ENCODE measurements around the gene ITGA1. TPM values are rescaled to one million over a fixed set of nuclear protein-coding genes. Genes with fewer than 3 reads are reported as not detected.
A peak's percentile ranks its signal among the peaks of the same experiment; 100 is the strongest.
"Not testable (repeated sequence)": the region's sequence is repeated elsewhere in the genome, so short reads cannot be mapped to it uniquely, and the experiment has no call there.

The ITGA1 gene
- total RNA-seq, 2 donors from 2014 or later, result 0.33 to 3.5 TPM

- DNase-seq, result no peak
- H3K27ac Mint-ChIP-seq, result no peak overlapping the region
- no peak overlapping the region for H3K9ac ChIP-seq (ENCODE audit: extremely low read depth, low read length, poor library complexity, severe bottlenecking)
- no peaks in the 10 kb centered on the region for H3K36me3 Mint-ChIP-seq (ENCODE audit: low read depth)
- no peaks in the 10 kb centered on the region for H3K9me3 ChIP-seq (ENCODE audit: control insufficient read depth, low read length)
- no peaks in the 10 kb centered on the region for H3K27me3 Mint-ChIP-seq (ENCODE audit: insufficient read depth)
- H3K36me3 ChIP-seq (ENCODE audit: control insufficient read depth, insufficient read depth, low read length), result no peaks in the 10 kb centered on the region
- H3K4me1 ChIP-seq (ENCODE audit: control insufficient read depth, insufficient read depth, low read length), result no peaks in the 10 kb centered on the region
- no peak overlapping the region for H3K4me3 Mint-ChIP-seq
- no peaks in the 10 kb centered on the region for H3K4me1 Mint-ChIP-seq
- 80 to 88% methylated on average over 1 of the region's 1 CpG for WGBS, 2 experiments (ENCODE audit: insufficient coverage in 1 of 2, insufficient read length in 1 of 2)
- H3K9me3 Mint-ChIP-seq, result peaks cover 11% of the 10 kb centered on the region
- no peak for TF ChIP-seq CTCF (conservative IDR thresholded peaks at IDR 0.05)
- H3K27me3 ChIP-seq (ENCODE audit: control insufficient read depth, insufficient read depth, low read length, poor library complexity, severe bottlenecking), result no peaks in the 10 kb centered on the region
- H3K27ac ChIP-seq (ENCODE audit: low read depth, low read length), result no peak overlapping the region
- H3K4me3 ChIP-seq (ENCODE audit: low read length), result no peak overlapping the region
Observed at GRCh38 chr5:52963636-52964035, 175.9 kb downstream of the ITGA1 start.

- DNase-seq, result no peak
- Histone ChIP-seq H3K9ac (ENCODE audit: extremely low read depth, low read length, poor library complexity, severe bottlenecking) (no peak overlapping the region), H3K4me3 (ENCODE audit: low read length) (no peak overlapping the region), H3K4me1 (ENCODE audit: control insufficient read depth, insufficient read depth, low read length) (no peaks in the 10 kb centered on the region), H3K27ac (ENCODE audit: low read depth, low read length) (no peak overlapping the region), H3K9me3 (ENCODE audit: control insufficient read depth, low read length) (no peaks in the 10 kb centered on the region), H3K27me3 (ENCODE audit: control insufficient read depth, insufficient read depth, low read length, poor library complexity, severe bottlenecking) (no peaks in the 10 kb centered on the region), H3K36me3 (ENCODE audit: control insufficient read depth, insufficient read depth, low read length) (no peaks in the 10 kb centered on the region)
- H3K9me3 Mint-ChIP-seq, result peaks cover 11% of the 10 kb centered on the region
- H3K27me3 Mint-ChIP-seq (ENCODE audit: insufficient read depth), result no peaks in the 10 kb centered on the region
- H3K27ac Mint-ChIP-seq, result no peak overlapping the region
- H3K4me3 Mint-ChIP-seq, result no peak overlapping the region
- H3K4me1 Mint-ChIP-seq, result no peaks in the 10 kb centered on the region
- no peaks in the 10 kb centered on the region for H3K36me3 Mint-ChIP-seq (ENCODE audit: low read depth)
- WGBS, 2 experiments (ENCODE audit: insufficient coverage in 1 of 2, insufficient read length in 1 of 2), result 95% methylated on average over 1 of the region's 1 CpG; no CpG with 5 or more reads in 1 of the 2 experiments
- TF ChIP-seq CTCF (conservative IDR thresholded peaks at IDR 0.05), result peak; percentile 24
Observed at GRCh38 chr5:52964138-52964537, 176.4 kb downstream of the ITGA1 start.

- not testable (repeated sequence) for H3K4me1 Mint-ChIP-seq; H3K4me1 ChIP-seq (ENCODE audit: control insufficient read depth, insufficient read depth, low read length); H3K9ac ChIP-seq (ENCODE audit: extremely low read depth, low read length, poor library complexity, severe bottlenecking); DNase-seq; H3K36me3 Mint-ChIP-seq (ENCODE audit: low read depth); H3K4me3 ChIP-seq (ENCODE audit: low read length); H3K27me3 ChIP-seq (ENCODE audit: control insufficient read depth, insufficient read depth, low read length, poor library complexity, severe bottlenecking); H3K36me3 ChIP-seq (ENCODE audit: control insufficient read depth, insufficient read depth, low read length); H3K27ac ChIP-seq (ENCODE audit: low read depth, low read length); H3K4me3 Mint-ChIP-seq; H3K27ac Mint-ChIP-seq; H3K27me3 Mint-ChIP-seq (ENCODE audit: insufficient read depth)
- H3K9me3 ChIP-seq (ENCODE audit: control insufficient read depth, low read length), result peaks cover 26% of the 10 kb centered on the region
- WGBS, 2 experiments (ENCODE audit: insufficient coverage in 1 of 2, insufficient read length in 1 of 2), result 50 to 78% methylated on average over 2 to 7 of the region's 7 CpGs
- H3K9me3 Mint-ChIP-seq, result peaks cover 31% of the 10 kb centered on the region
Observed at GRCh38 chr5:52976157-52976556, 188.4 kb downstream of the ITGA1 start.

- Mint-ChIP-seq H3K27ac (no peak overlapping the region), H3K4me3 (no peak overlapping the region), H3K4me1 (no peaks in the 10 kb centered on the region), H3K9me3 (peaks cover 31% of the 10 kb centered on the region), H3K27me3 (ENCODE audit: insufficient read depth) (peaks cover 3% of the 10 kb centered on the region), H3K36me3 (ENCODE audit: low read depth) (no peaks in the 10 kb centered on the region)
- Histone ChIP-seq H3K4me3 (ENCODE audit: low read length) (no peak overlapping the region), H3K9ac (ENCODE audit: extremely low read depth, low read length, poor library complexity, severe bottlenecking) (no peak overlapping the region), H3K4me1 (ENCODE audit: control insufficient read depth, insufficient read depth, low read length) (no peaks in the 10 kb centered on the region), H3K36me3 (ENCODE audit: control insufficient read depth, insufficient read depth, low read length) (no peaks in the 10 kb centered on the region), H3K9me3 (ENCODE audit: control insufficient read depth, low read length) (peaks cover 26% of the 10 kb centered on the region), H3K27me3 (ENCODE audit: control insufficient read depth, insufficient read depth, low read length, poor library complexity, severe bottlenecking) (no peaks in the 10 kb centered on the region), H3K27ac (ENCODE audit: low read depth, low read length) (no peak overlapping the region)
- DNase-seq, result no peak
- whole genome bisulfite sequencing, 2 experiments (ENCODE audit: insufficient coverage in 1 of 2, insufficient read length in 1 of 2), result 88 to 90% methylated on average over 5 to 7 of the region's 7 CpGs
- no peak for TF ChIP-seq CTCF (conservative IDR thresholded peaks at IDR 0.05)
Observed at GRCh38 chr5:52977264-52977897, 189.7 kb downstream of the ITGA1 start.
